Epithelial cell of umbilical artery (primary cell): Measurements from ENCODE around the gene NUDT13. TPM values are rescaled to one million over a fixed set of nuclear protein-coding genes. Genes with fewer than 3 reads are reported as not detected.

Experiments used
- total RNA-seq: library from RNA; depleted of rRNA; stranded (reverse); fragments of >200 nt; gene quantifications from 2 replicates; pipeline ENCODE4 v1.2.3, GENCODE V29; 2014

The NUDT13 gene
- total RNA-seq: 0.97 and 1.1 TPM in 2 replicates

GRCh38 chr10:73110345-73110849 is at the start of gene NUDT13:
TSS of gene NUDT13 (plus strand) at chr10:73110455. CDS start at chr10:73114366, 3,911 bp downstream.

GRCh38 chr10:73096449-73097304 is 13.6 kb upstream of the NUDT13 start, which contains the start of gene P4HA1:
TSS of gene P4HA1 (minus strand) at chr10:73096866. CDS start at chr10:73074883, 21,983 bp downstream.

GRCh38 chr10:73167783-73168464 is 57.7 kb downstream of the NUDT13 start, which contains the start of the genes ECD and FAM149B1:
TSS of gene ECD (minus strand) at chr10:73168008. CDS start at chr10:73163937, 4,071 bp downstream.
TSS of gene FAM149B1 (plus strand) at chr10:73168119. CDS start at chr10:73168340, 221 bp downstream.

Other genes starting within 250 kb of the NUDT13 start
- not detected in 2 replicates for gene OIT3, start 216.7 kb upstream of the NUDT13 start, total RNA-seq
- not detected in 2 replicates for gene PLA2G12B, start 155.6 kb upstream of the NUDT13 start, total RNA-seq
- 111 and 138 TPM in 2 replicates for gene P4HA1, start 13.6 kb upstream of the NUDT13 start, total RNA-seq
- gene ECD, start 57.6 kb downstream of the NUDT13 start, total RNA-seq: 32.8 and 33.4 TPM in 2 replicates
- gene FAM149B1, start 57.7 kb downstream of the NUDT13 start, total RNA-seq: 23.7 and 25.7 TPM in 2 replicates
- gene DNAJC9, start 136.8 kb downstream of the NUDT13 start, total RNA-seq: 54.6 and 56.8 TPM in 2 replicates
- 77.6 and 86.0 TPM in 2 replicates for gene MRPS16, start 142.2 kb downstream of the NUDT13 start, total RNA-seq
- gene CFAP70, start 248.4 kb downstream of the NUDT13 start, total RNA-seq: 0.30 and 0.32 TPM in 2 replicates